H9 (cell line): Measurements from ENCODE around the gene CCDC85A. TPM values are rescaled to one million over a fixed set of nuclear protein-coding genes. Genes with fewer than 3 reads are reported as not detected.

Source experiments
- DNase-seq: peaks from one replicate; pipeline ENCODE4 v3.0.0-alpha.2; 2017
- H2AFZ ChIP-seq: one replicate; pipeline ENCODE4 v1.6.1; 2013; ENCODE audit warnings: mild to moderate bottlenecking, low read length, control low read depth, moderate library complexity
- H2AK5ac ChIP-seq: 2 replicates; pipeline ENCODE4 v1.6.1; 2013; ENCODE audit warnings: low read length, control low read depth, mixed read lengths; ENCODE audit not compliant: insufficient read length
- H2BK120ac ChIP-seq: one replicate; pipeline ENCODE4 v1.6.1; 2013; ENCODE audit warnings: low read depth, mild to moderate bottlenecking, low read length, control low read depth, inconsistent platforms; ENCODE audit not compliant: poor library complexity, severe bottlenecking
- H2BK12ac ChIP-seq: 2 replicates; pipeline ENCODE4 v1.6.1; 2013; ENCODE audit warnings: low read length, control low read depth, mixed read lengths, low read depth; ENCODE audit not compliant: insufficient read length
- H2BK15ac ChIP-seq: 2 replicates; pipeline ENCODE4 v1.6.1; 2013; ENCODE audit warnings: low read depth, low read length, control low read depth
- H2BK20ac ChIP-seq: one replicate; pipeline ENCODE4 v1.6.1; 2013; ENCODE audit warnings: low read depth, mild to moderate bottlenecking, low read length, control low read depth, inconsistent platforms; ENCODE audit not compliant: poor library complexity, severe bottlenecking
- H2BK5ac ChIP-seq: 2 replicates; pipeline ENCODE4 v1.6.1; 2013; ENCODE audit warnings: low read length, control low read depth, mixed read lengths; ENCODE audit not compliant: insufficient read length
- H3K14ac ChIP-seq: 2 replicates; pipeline ENCODE4 v1.6.1; 2013; ENCODE audit warnings: low read length, control low read depth; ENCODE audit not compliant: insufficient read depth
- H3K18ac ChIP-seq: 2 replicates; pipeline ENCODE4 v1.6.1; 2013; ENCODE audit warnings: low read depth, mild to moderate bottlenecking, mixed read lengths, low read length, control low read depth; ENCODE audit not compliant: insufficient read length
- H3K23ac ChIP-seq: 2 replicates; pipeline ENCODE4 v1.6.1; 2013; ENCODE audit warnings: low read length, control low read depth, mixed read lengths, low read depth; ENCODE audit not compliant: insufficient read length
- H3K23me2 ChIP-seq: 2 replicates; pipeline ENCODE4 v1.6.1; 2013; ENCODE audit warnings: low read depth, mild to moderate bottlenecking, mixed read lengths, low read length, control low read depth; ENCODE audit not compliant: insufficient read length, poor library complexity, severe bottlenecking
- H3K27ac ChIP-seq: 2 replicates; pipeline ENCODE4 v1.5.1; 2013; ENCODE audit warnings: low read length, control low read depth, mixed read lengths, low read depth; ENCODE audit not compliant: insufficient read length
- H3K27me3 ChIP-seq: 2 replicates; pipeline ENCODE4 v1.6.1; 2013; ENCODE audit warnings: low read length, control low read depth, inconsistent platforms; ENCODE audit not compliant: insufficient read depth
- H3K4ac ChIP-seq: 2 replicates; pipeline ENCODE4 v1.6.1; 2013; ENCODE audit warnings: low read depth, mild to moderate bottlenecking, control low read depth, inconsistent platforms, low read length, moderate library complexity
- H3K4me1 ChIP-seq: 2 replicates; pipeline ENCODE4 v1.6.1; 2013; ENCODE audit warnings: low read length, control low read depth, inconsistent platforms; ENCODE audit not compliant: insufficient read depth
- H3K4me2 ChIP-seq: 2 replicates; pipeline ENCODE4 v1.6.1; 2013; ENCODE audit warnings: low read length, control low read depth, mixed read lengths; ENCODE audit not compliant: insufficient read length, insufficient read depth
- H3K56ac ChIP-seq: 2 replicates; pipeline ENCODE4 v1.6.1; 2013; ENCODE audit warnings: low read depth, mild to moderate bottlenecking, mixed read lengths, low read length, control low read depth; ENCODE audit not compliant: insufficient read length
- H3K79me1 ChIP-seq: 2 replicates; pipeline ENCODE4 v1.6.1; 2013; ENCODE audit warnings: low read depth, mild to moderate bottlenecking, moderate library complexity, low read length, control low read depth, inconsistent platforms; ENCODE audit not compliant: insufficient read depth, poor library complexity, severe bottlenecking
- H3K79me2 ChIP-seq: 2 replicates; pipeline ENCODE4 v1.6.1; 2013; ENCODE audit warnings: low read length, control low read depth, inconsistent platforms; ENCODE audit not compliant: insufficient read depth
- H3K9ac ChIP-seq: 2 replicates; pipeline ENCODE4 v1.6.1; 2013; ENCODE audit warnings: low read length, control low read depth, mixed read lengths; ENCODE audit not compliant: insufficient read length; ENCODE audit errors: extremely low read depth
- H3K9me3 ChIP-seq: one replicate; pipeline ENCODE4 v1.6.1; 2013; ENCODE audit warnings: low read depth, low read length, inconsistent platforms; ENCODE audit not compliant: control insufficient read depth
- H3T11ph ChIP-seq: one replicate; pipeline ENCODE4 v1.6.1; 2013; ENCODE audit warnings: mild to moderate bottlenecking, low read length, control low read depth, inconsistent platforms
- H4K20me1 ChIP-seq: one replicate; pipeline ENCODE4 v1.6.1; 2013; ENCODE audit not compliant: control insufficient read depth, insufficient read length, insufficient read depth
- H4K5ac ChIP-seq: 2 replicates; pipeline ENCODE4 v1.6.1; 2013; ENCODE audit warnings: low read depth, mild to moderate bottlenecking, mixed read lengths, low read length, control low read depth; ENCODE audit not compliant: insufficient read length
- H4K8ac ChIP-seq: replicated peaks from 2 replicates; pipeline ENCODE4 v1.6.1; 2013; ENCODE audit warnings: low read length, control low read depth, mixed read lengths, low read depth; ENCODE audit not compliant: insufficient read length
- H4K91ac ChIP-seq: 2 replicates; pipeline ENCODE4 v1.6.1; 2013; ENCODE audit warnings: low read depth, mild to moderate bottlenecking, moderate library complexity, mixed read lengths, low read length, control low read depth; ENCODE audit not compliant: insufficient read length
- H3K27ac Mint-ChIP-seq, 3 experiments: 2 replicates in 2 of 3; 3 replicates in 1 of 3; pipeline ENCODE4 v1.8.0; 2020 to 2021; ENCODE audit warnings: mixed read lengths in 3 of 3, mild to moderate bottlenecking in 1 of 3, moderate library complexity in 1 of 3
- H3K27me3 Mint-ChIP-seq: 2 replicates; pipeline ENCODE4 v1.8.0; 2021; ENCODE audit warnings: low read depth, mild to moderate bottlenecking, moderate library complexity, mixed read lengths
- H3K36me3 Mint-ChIP-seq, 3 experiments: 2 replicates in 2 of 3; 3 replicates in 1 of 3; pipeline ENCODE4 v1.8.0; 2020 to 2021; ENCODE audit warnings: low read depth in 3 of 3, mixed read lengths in 3 of 3; ENCODE audit not compliant: insufficient read depth in 1 of 3
- H3K4me1 Mint-ChIP-seq, 2 experiments: 2 replicates each; pipeline ENCODE4 v1.8.0; 2020; ENCODE audit warnings: mixed read lengths in 2 of 2
- H3K4me3 Mint-ChIP-seq, 2 experiments: 2 replicates in 1 of 2; 3 replicates in 1 of 2; pipeline ENCODE4 v1.8.0; 2020 to 2021; ENCODE audit warnings: mild to moderate bottlenecking in 2 of 2, mixed read lengths in 2 of 2, moderate library complexity in 1 of 2
- H3K9me3 Mint-ChIP-seq, 2 experiments: 2 replicates in 1 of 2; 3 replicates in 1 of 2; pipeline ENCODE4 v1.8.0; 2020; ENCODE audit warnings: mild to moderate bottlenecking in 2 of 2, mixed read lengths in 2 of 2, moderate library complexity in 1 of 2
- WGBS: extraction: QIAGEN DNeasy Blood & Tissue Kit; methylation state at CpG from one replicate; pipeline ENCODE4 v1.1.7; 2013; ENCODE audit warnings: missing lambda C conversion rate, low lambda C conversion rate, mixed read lengths; ENCODE audit not compliant: insufficient read length; ENCODE audit errors: extremely low coverage; 5-methylcytosine and 5-hydroxymethylcytosine counted together
- total RNA-seq: library from RNA; stranded (reverse); gene quantifications from 2 replicates; pipeline ENCODE4 v1.2.1, GENCODE V29; 2021
- TF ChIP-seq, protein P1 (sequence below): fragments of 200-600 bp; sonication (generic); conservative IDR thresholded peaks from 3 replicates; pipeline ENCODE4 v1.8.0; 2021; ENCODE audit warnings: antibody characterized with exemption, mild to moderate bottlenecking

CCDC85A gene
- total RNA-seq, 1 experiment from 2014 or later, result 0.17 TPM

DNA sequence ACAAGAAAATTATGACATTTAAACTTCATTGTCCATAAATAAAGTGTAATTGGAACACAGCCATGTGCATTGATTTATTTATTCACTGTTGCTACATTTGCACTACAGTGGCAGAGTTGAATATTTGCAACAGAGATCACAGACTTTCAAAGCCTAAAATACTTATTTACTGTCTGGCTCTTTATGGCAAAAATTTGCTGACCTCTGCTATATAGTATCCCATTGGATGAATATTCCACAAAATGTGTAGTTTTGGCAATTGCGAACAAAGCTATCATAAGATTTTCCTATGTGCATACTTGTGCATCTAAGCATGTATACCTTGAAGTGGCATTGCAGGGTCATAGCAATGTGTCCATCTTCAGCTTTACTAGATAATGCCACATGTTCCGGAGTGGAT is 32.1 kb downstream of the CCDC85A start:
- H2BK20ac ChIP-seq, result no peak overlapping the region
- H2BK120ac ChIP-seq, result no peak overlapping the region
- H3K27ac Mint-ChIP-seq, result no peak overlapping the region
- no peaks in the 10 kb centered on the region for H4K20me1 ChIP-seq
- H3K9me3 ChIP-seq, result no peaks in the 10 kb centered on the region
- no peaks in the 10 kb centered on the region for H3K79me1 ChIP-seq
- H3K4me1 ChIP-seq, result no peaks in the 10 kb centered on the region
- H3K14ac ChIP-seq, result no peak overlapping the region
- no peak overlapping the region for H4K5ac ChIP-seq
- no peak overlapping the region for H3K4me3 Mint-ChIP-seq
- H3K36me3 Mint-ChIP-seq, result no peaks in the 10 kb centered on the region
- no peak overlapping the region for H2BK15ac ChIP-seq
- no peak overlapping the region for H3T11ph ChIP-seq
- WGBS, result no CpG with 5 or more reads among the region's 2 CpGs
- no peak overlapping the region for H3K56ac ChIP-seq
- no peak overlapping the region for H3K23ac ChIP-seq
- H3K27me3 Mint-ChIP-seq, result peaks cover 13% of the 10 kb centered on the region
- no peak overlapping the region for H2AFZ ChIP-seq
- H2AK5ac ChIP-seq, result no peak overlapping the region
- H4K8ac ChIP-seq, result no peak overlapping the region
- TF ChIP-seq, protein P1, sequence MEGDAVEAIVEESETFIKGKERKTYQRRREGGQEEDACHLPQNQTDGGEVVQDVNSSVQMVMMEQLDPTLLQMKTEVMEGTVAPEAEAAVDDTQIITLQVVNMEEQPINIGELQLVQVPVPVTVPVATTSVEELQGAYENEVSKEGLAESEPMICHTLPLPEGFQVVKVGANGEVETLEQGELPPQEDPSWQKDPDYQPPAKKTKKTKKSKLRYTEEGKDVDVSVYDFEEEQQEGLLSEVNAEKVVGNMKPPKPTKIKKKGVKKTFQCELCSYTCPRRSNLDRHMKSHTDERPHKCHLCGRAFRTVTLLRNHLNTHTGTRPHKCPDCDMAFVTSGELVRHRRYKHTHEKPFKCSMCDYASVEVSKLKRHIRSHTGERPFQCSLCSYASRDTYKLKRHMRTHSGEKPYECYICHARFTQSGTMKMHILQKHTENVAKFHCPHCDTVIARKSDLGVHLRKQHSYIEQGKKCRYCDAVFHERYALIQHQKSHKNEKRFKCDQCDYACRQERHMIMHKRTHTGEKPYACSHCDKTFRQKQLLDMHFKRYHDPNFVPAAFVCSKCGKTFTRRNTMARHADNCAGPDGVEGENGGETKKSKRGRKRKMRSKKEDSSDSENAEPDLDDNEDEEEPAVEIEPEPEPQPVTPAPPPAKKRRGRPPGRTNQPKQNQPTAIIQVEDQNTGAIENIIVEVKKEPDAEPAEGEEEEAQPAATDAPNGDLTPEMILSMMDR, result no peak
- H3K4me1 Mint-ChIP-seq, result peaks cover 0 to 5% of the 10 kb centered on the region in 2 experiments; a peak in 1 of 4 replicates
- no peak overlapping the region for H2BK5ac ChIP-seq
- H3K79me2 ChIP-seq, result no peaks in the 10 kb centered on the region
- no peak overlapping the region for H3K9ac ChIP-seq
- no peaks in the 10 kb centered on the region for H3K23me2 ChIP-seq
- H3K18ac ChIP-seq, result no peak overlapping the region
- H3K4ac ChIP-seq, result no peak overlapping the region
- no peak overlapping the region for H3K27ac ChIP-seq
- no peak overlapping the region for H4K91ac ChIP-seq
- no peaks in the 10 kb centered on the region for H3K9me3 Mint-ChIP-seq
- no peaks in the 10 kb centered on the region for H3K27me3 ChIP-seq
- no peak overlapping the region for H2BK12ac ChIP-seq
- no peak for DNase-seq
- no peak overlapping the region for H3K4me2 ChIP-seq
